Measurements from ENCODE around the gene BMP8A.
A peak's percentile ranks its signal among the peaks of the same experiment; 100 is the strongest.
"Not testable (repeated sequence)": the region's sequence is repeated elsewhere in the genome, so short reads cannot be mapped to it uniquely, and the experiment has no call there.

Gene BMP8A

DNA sequence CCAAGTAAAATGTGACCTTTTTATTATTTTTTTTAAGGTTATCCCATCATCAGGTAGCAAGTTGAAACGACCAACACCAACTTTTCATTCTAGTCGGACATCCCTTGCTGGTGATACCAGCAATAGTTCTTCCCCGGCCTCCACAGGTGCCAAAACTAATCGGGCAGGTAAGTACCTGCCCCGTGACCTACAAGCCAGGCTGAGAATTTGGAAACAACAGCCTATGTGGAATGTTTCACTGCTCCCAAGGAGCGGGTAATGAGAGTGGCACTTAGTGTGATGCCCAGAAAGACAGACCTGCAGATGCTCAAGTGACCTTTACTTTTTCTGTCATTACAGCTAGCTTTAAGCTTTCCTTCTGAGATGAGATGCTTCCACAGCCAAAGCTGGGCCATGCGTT is 6.9 kb upstream of the BMP8A start:
- no peak for DNase-seq

DNA sequence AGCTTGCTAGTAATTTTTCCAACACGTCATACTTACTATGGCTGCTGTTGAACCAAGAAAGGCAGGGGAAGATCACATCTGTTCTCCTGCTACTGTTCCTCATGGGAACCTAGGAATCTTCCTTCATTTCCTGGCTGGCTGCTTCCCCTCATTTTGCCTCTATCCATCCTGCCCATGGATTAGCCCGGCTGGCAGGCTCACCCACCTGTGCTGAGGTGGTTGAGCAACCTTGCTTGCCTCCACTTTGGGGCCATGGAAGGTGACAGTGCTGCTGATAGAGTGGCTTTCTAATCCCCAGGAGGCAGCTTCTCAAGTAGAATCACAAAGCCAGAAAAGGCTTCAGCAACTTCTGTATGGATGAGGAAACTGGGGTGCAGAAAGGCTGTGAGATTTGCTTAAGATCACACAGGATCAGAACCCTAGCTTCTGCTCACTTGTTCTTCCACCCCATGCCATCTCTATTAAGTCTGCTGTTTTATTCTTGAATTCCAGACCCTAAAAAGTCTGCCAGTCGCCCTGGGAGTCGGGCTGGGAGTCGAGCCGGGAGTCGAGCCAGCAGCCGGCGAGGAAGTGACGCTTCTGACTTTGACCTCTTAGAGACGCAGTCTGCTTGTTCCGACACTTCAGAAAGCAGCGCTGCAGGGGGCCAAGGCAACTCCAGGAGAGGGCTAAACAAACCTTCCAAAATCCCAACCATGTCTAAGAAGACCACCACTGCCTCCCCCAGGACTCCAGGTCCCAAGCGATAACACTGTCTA is 6.2 kb upstream of the BMP8A start:
- DNase-seq: no peak

GRCh38 chr1:39488012-39488545 is 3.4 kb upstream of the BMP8A start:
- no peak for DNase-seq

DNA sequence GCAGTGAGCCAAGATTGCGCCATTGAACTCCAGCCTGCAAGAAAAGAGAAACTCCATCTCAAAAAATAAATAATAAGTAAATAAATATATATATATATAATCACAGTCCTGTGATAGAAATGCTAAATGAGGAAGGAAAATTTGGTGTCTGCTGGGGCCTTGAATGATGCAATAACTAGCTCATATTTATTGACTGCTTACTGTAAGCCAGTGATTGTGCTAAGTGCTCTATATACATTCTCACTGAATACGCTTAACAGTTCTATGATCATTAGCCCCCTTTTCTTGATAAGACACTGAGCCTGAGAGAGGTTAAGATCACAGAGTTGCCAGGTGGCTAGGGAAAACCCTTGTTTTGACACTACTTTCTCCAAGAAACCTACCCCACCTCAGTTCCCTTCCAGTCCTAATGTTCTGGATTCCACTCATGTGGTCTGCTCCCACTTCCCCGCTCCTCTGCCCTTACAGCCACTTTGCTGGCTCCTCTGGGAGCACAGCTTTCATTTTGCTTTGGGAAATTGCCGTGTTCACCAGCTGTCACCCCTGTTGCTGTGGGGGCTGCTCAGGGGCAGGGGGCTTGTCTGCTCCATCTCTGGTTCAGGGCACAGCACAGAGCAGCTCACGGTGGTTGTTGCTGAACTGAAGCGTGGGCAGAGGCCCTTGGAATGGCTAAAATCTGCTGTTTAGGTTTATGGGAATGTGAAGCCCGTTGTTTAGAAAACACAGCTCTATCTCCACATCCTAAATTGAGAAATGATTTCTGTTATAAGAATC is 2.5 kb upstream of the BMP8A start:
- DNase-seq: no peak

DNA sequence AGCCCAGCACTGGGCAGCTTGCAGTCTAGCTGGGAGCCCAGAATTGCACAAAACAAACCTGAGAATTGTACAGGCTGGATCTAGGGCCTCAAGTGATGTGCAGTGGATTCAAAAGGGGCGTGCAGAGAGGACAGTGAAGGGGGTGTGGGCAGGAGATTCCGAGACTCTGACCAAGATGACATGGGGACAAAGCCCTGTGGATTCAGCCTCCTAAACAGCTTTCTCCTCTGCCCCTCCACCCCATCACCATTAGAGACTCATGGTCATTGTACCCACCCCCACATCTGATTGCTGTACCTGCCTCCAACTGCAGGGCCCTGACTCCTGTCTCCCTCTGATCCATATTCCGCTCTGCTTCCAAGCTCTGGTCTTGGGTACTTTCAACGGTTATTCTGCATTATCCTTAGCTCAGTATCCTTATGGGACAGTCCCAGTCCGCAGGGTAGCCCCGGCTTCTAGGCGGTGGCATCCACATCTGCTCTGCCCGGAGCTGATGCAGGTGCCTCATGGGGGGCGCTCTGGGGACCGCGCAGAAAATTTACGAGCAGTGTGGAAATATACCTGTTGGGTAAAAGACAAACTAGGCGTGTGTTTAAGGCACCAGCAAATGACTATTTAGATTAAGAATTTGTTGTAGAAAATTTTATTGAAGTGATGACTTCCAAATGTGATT is 1.7 kb upstream of the BMP8A start:
- no peak for DNase-seq

DNA sequence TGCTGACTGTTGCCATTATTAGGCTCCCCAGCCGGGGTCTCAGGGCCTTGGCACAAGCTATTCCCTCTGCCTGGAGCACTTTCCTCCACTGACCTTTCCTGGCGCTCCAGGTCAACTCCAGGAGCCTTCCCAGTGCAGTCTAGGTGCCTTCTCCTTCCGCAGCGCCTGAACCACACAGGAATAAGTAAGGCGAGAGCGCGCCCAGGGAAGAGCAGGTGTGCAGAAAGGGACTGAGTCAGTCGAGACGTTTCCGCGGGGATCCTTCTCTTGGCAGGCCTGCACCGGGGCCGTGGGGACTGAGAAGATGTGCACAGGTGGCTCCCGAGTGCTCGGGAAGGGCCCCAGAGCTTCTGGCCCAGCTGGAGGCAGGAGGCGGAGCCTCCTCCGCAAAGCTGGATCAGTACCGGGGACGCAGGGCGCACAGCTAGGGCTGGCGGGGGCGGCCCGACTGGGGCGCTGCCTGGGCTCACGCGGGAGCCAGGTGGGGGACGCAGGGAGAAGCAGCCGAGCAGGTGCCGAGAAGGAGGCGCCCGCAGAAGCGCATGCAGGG is 765 bp upstream of the BMP8A start:
- no peak for DNase-seq

- not testable (repeated sequence) for DNase-seq
Observed at GRCh38 chr1:39492118-39493042, 944 bp downstream of the BMP8A start.

GRCh38 chr1:39493043-39493810 is 1.8 kb downstream of the BMP8A start:
- DNase-seq: not testable (repeated sequence)

GRCh38 chr1:39494671-39495410 is 3.4 kb downstream of the BMP8A start:
- DNase-seq: no peak

DNA sequence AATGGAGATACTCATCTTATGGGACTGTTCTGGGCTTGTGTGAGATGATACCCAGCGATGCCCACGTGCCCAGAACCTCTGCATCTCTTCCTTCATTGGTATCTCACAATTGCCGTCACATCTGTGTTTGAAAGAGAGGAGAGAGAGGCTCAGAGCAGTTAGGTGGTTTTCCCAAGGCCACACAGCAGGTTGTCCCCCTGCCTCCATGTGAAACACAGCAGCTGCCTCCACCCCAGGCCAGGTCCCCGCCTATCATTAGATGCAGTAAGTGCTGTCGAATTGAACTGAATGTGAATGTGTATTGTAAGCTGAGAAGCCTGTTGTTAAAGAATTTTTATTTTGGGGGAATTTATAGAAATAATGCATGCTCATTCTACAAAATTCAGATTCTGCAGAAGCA is 5.1 kb downstream of the BMP8A start:
- not testable (repeated sequence) for DNase-seq

DNA sequence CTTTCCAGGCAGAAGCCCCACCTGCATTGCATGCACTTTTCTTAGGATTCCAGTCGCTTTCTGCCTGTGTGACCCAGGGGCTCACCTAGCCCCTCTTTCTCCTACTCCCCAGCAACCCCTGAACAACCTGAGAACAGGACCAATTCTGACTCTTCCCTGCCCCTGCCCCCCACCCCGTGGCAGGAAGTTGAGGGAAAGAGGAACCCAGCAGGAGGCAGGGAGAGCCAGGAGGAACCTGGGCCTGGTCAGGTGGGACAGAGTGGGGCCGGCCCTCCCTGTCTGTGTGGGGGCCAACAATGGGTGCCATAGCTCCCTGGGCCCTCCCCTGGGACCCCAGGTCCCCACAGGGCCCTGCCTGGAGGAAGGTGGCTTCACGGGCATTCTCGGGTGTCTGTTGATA is 6.1 kb downstream of the BMP8A start:
- no peak for DNase-seq

- not testable (repeated sequence) for DNase-seq
Observed at GRCh38 chr1:39498096-39498710, 6.8 kb downstream of the BMP8A start.

- not testable (repeated sequence) for DNase-seq
Observed at GRCh38 chr1:39498821-39499220, 7.4 kb downstream of the BMP8A start.

- no peak for DNase-seq
Observed at GRCh38 chr1:39499668-39500067, 8.2 kb downstream of the BMP8A start.

GRCh38 chr1:39500862-39501389 is 9.5 kb downstream of the BMP8A start:
- DNase-seq: no peak

DNA sequence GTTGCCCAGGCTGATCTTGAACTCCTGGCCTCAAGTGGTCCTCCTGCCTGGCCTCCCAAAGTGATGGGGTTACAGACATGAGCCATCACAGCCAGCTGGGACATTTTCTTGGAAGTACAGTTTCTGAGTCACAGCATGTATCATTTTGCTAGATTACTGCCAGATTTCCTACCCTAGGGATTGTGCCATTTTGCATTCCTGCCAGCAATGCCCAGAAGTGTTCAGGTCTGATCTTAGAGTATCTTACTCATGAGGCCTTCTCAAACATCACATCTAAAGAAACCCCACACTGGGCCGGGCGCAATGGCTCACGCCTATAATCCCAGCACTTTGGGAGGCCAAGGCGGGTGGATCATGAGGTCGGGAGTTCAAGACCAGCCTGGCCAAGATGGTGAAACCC is 10.2 kb downstream of the BMP8A start:
- no peak for DNase-seq

GRCh38 chr1:39504436-39504835 is 13.0 kb downstream of the BMP8A start:
- not testable (repeated sequence) for DNase-seq

DNA sequence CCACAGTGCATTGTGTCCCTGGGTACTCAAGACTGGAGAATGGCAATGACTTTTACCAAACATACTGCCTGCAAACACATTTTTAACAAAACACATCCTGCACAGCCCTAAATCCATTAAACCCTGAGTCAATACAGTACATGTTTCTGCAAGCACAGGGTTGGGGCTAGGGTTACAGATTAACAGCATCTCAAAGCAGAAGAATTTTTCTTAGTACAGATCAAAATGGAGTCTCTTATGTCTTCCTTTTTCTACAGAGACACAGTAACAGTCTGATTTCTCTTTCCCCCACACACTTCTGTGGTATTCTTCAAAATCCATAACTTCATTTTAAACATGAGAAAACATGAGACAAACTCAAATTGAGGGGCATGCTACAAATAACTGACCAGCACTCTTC is 13.9 kb downstream of the BMP8A start:
- no peak for DNase-seq

DNA sequence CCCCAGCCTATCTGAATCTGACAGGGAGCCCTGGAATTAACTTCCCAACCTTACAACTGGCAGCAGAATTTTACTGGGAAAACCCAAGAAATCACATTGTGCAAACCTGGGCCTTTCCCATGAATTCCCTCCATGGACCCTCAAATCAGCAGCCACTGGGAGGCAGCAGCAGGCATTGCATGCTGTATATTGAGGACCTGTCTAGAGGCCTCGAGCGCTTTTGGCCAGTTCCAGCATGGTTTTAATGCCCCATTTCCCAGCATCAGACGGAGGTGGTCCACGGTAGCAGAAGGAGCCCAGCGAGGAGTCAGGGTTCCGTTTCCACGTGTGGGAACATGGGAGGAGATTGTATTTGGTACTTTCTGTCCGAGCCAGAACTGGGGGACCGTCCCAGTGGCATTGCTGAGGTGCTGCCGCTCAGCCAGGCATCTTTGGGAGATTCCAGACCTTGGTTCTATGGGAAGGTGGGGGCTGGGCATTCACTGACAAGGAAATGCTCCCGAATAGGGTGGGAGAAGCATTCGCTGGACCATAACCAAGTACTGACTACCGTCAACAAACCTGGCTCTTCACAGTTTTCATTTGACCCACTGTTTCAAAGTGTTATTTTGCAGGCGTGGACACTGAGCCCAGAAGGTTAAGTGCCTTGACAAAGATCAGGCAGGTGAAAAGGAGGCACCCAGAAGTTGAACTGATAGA is 15.9 kb downstream of the BMP8A start:
- DNase-seq: peak; percentile 16

Data from NCI-H1092 treated with DMSO at 0.1 percent for 48 hours (cell line).